Gastroesophageal sphincter (tissue), 3 donors: Measurements from ENCODE around the gene GFRAL.

Experiments used
- CTCF ChIP-seq, 4 experiments: fragments of 200-600 bp in 2 of 4; fragments of 450-650 bp in 2 of 4; sonication (generic) in 1 of 4; IDR thresholded peaks; one replicate each; pipeline ENCODE4 v1.5.1; 2017 to 2019; ENCODE audit warnings: antibody characterized with exemption in 4 of 4, mild to moderate bottlenecking in 2 of 4, moderate library complexity in 2 of 4
- EP300 ChIP-seq: sonication (generic); formaldehyde crosslinking; IDR thresholded peaks from one replicate; pipeline ENCODE4 v1.6.1; 2017; ENCODE audit warnings: antibody characterized with exemption, mild to moderate bottlenecking
- POLR2AphosphoS5 ChIP-seq: sonication (generic); formaldehyde crosslinking; IDR thresholded peaks from one replicate; pipeline ENCODE4 v1.6.1; 2017; ENCODE audit warnings: antibody characterized with exemption

DNA sequence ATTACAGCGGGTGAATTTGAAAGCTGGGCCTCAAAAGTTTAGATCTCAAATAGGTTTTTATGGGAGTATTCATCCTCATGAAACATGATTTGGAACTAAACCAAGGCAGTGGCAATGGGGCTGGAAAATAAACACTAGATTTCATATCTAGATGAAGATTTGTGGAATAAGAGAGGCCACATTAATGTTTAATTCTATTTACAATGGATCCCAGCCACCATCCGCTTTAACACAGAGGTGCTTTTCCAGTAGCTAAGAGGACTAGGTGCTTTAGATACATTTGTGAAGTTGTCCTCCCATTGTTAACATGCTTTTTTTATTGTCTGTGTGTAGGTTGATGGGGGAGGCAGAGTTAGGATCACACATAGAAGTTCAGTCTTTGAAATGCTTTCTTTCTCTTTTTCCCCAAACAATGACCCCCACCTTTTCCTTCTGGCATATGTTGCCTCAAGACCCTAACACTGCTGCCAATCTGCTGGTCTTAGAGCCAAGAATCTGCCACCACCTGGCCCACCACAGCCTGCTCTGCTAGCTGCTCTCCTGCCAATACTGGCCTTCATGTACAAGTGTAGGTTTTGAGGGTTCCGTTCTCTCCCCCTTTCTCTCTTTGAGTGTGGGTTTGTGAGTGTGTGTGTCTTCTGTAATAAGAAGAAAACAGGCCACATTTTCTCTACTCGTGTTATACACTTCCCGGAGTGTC is 27.8 kb upstream of the GFRAL start:
- TF ChIP-seq EP300 (no peak), POLR2AphosphoS5 (no peak), CTCF (IDR thresholded peaks at IDR 0.05) (no peak)
